ENCODE measurements around the gene NME4. TPM values are rescaled to one million over a fixed set of nuclear protein-coding genes. Genes with fewer than 3 reads are reported as not detected.

Gene NME4
- total and polyA plus RNA-seq, 2 donors (not counting 1 experiment from before 2014, with no cell fraction given): 48.7 to 61.9 TPM

DNA sequence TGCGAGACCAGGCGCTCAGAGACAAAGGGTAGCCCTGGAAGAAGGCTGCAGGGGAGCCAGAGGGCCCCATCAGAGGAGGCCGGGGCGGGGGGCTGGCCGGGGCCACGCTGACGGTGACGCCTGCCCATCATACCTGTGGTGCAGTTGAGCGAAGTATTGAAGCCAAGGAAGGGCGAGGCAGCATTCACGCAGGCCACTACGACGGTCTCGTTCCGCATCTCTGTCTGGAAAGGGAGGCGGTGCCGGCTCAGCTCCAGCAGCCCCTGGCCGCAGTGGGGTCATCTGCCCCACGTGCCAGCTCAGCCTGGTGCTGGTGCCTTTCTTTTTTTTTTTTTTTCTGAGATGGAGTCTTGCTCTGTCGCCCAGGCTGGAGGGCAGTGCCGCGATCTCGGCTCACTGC is 21.8 kb upstream of the NME4 start:
- ATAC-seq (ENCODE audit: low read depth) (no peak), DNase-seq (no peak)
- H3K27me3 Mint-ChIP-seq: no peaks in the 10 kb centered on the region
- no peak overlapping the region for H3K9ac ChIP-seq (ENCODE audit: low read length)
- H3K4me3 Mint-ChIP-seq: no peak overlapping the region
- H3K36me3 ChIP-seq (replicated peaks in 1 of 2; ENCODE audit: control extremely low read depth in 1 of 2, control insufficient read depth in 1 of 2, extremely low read depth in 1 of 2, insufficient read depth in 2 of 2, low read length in 1 of 2): peaks cover 0 to 34% of the 10 kb centered on the region in 2 experiments
- TF ChIP-seq EZH2 (IDR thresholded peaks at IDR 0.05; ENCODE audit: borderline replicate concordance, insufficient read depth, low read depth, low read length, poor library complexity, severe bottlenecking): no peak
- TF ChIP-seq, protein P1, sequence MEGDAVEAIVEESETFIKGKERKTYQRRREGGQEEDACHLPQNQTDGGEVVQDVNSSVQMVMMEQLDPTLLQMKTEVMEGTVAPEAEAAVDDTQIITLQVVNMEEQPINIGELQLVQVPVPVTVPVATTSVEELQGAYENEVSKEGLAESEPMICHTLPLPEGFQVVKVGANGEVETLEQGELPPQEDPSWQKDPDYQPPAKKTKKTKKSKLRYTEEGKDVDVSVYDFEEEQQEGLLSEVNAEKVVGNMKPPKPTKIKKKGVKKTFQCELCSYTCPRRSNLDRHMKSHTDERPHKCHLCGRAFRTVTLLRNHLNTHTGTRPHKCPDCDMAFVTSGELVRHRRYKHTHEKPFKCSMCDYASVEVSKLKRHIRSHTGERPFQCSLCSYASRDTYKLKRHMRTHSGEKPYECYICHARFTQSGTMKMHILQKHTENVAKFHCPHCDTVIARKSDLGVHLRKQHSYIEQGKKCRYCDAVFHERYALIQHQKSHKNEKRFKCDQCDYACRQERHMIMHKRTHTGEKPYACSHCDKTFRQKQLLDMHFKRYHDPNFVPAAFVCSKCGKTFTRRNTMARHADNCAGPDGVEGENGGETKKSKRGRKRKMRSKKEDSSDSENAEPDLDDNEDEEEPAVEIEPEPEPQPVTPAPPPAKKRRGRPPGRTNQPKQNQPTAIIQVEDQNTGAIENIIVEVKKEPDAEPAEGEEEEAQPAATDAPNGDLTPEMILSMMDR (IDR thresholded peaks at IDR 0.05): no peak
- no peaks in the 10 kb centered on the region for H3K9me3 Mint-ChIP-seq (ENCODE audit: insufficient read depth)
- no peaks in the 10 kb centered on the region for H3K27me3 ChIP-seq (replicated peaks in 1 of 4; ENCODE audit: control extremely low read depth in 1 of 4, control insufficient read depth in 3 of 4, insufficient read depth in 4 of 4, low read length in 3 of 4)
- H3K4me3 ChIP-seq (ENCODE audit: control extremely low read depth in 1 of 5, extremely low read depth in 1 of 5, insufficient read depth in 1 of 5, low read depth in 2 of 5, low read length in 4 of 5): no peak overlapping the region
- ChIA-PET CTCF (interaction anchor here (1.1 kb wide), 1 partner anchor 13 kb away, joined by 3 read pairs; no protein-coding TSS in a partner anchor), POLR2A (interaction anchor here (0.6 to 0.7 kb wide), 2 partner anchors 22 to 218 kb away, joined by 4 read pairs; no protein-coding TSS in a partner anchor)
- WGBS (ENCODE audit: insufficient coverage): 96% methylated on average over 16 of the region's 23 CpGs
- H3K79me2 ChIP-seq (ENCODE audit: control insufficient read depth, insufficient read depth, low read length): peaks cover 19% of the 10 kb centered on the region
- intact Hi-C loops (cut with micrococcal nuclease): no loop called here
- H3K4me1 Mint-ChIP-seq: peaks cover 13% of the 10 kb centered on the region
- no peak overlapping the region for H3K4me2 ChIP-seq (replicated peaks; ENCODE audit: low read depth, low read length, poor library complexity, severe bottlenecking)
- peaks cover 8% of the 10 kb centered on the region for H4K20me1 ChIP-seq (ENCODE audit: control insufficient read depth, insufficient read depth, low read length, poor library complexity, severe bottlenecking)
- no peak overlapping the region for H3K27ac Mint-ChIP-seq
- H2AFZ ChIP-seq (ENCODE audit: insufficient read depth, low read depth, low read length, poor library complexity, severe bottlenecking): no peak overlapping the region
- no peaks in the 10 kb centered on the region for H3K9me3 ChIP-seq (ENCODE audit: control extremely low read depth in 1 of 3, control insufficient read depth in 2 of 3, insufficient read depth in 1 of 3, low read length in 2 of 3)
- H3K27ac ChIP-seq (ENCODE audit: low read length in 2 of 2): no peak overlapping the region
- peaks cover 6 to 12% of the 10 kb centered on the region in 2 donors for H3K4me1 ChIP-seq (ENCODE audit: control insufficient read depth in 2 of 2, insufficient read depth in 2 of 2, low read length in 2 of 2)

DNA sequence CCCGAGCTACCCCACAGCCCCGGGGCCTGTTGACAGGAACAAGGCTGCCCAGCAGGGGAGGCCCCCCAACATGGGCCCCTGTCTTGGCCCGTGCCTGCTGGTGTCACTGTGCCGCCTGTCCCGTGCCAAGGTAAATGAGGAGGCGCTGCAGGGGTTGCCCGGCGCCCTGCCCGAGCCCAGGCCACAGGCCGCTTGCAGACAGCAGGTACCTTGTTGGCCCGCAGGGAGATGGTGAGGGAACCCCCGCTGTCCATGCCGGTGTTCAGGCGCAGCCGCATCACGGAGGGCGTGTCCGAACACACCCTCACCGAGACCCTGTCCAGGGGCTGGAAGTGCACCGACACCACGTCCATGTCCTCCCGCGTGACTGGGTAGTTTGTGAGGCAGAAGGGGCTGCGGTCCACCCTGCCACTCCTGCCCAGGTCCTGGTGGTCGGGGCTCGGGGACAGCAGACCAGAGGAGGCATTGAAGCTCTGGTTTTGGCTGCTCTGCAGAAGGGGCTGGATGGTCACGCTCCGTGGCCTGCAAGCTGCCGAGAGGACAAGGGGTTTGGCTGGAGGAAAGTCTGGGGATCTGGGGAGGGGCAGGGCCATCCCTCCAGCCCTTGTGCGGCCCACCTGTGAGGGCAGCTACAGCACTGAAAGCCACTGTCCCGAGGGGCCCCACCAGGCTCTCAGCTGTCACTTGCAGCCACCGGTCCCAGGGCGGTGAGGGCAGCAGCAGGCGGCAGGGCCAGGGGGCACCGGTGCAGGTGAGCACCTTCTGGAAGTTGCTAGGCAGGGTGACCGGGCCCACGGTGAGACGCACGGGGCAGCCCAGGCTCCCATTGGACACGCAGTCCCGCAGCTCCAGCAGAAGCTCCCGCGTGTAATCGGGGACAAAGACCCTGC is 20.8 kb upstream of the NME4 start:
- intact Hi-C loops (cut with micrococcal nuclease): no loop called here
- no peak for DNase-seq

More for the DNA sequence above, 20.8 kb upstream of the NME4 start:
- Histone ChIP-seq H3K27me3 (replicated peaks in 1 of 4; ENCODE audit: control extremely low read depth in 1 of 4, control insufficient read depth in 3 of 4, insufficient read depth in 4 of 4, low read length in 3 of 4) (no peaks in the 10 kb centered on the region), H3K4me3 (ENCODE audit: control extremely low read depth in 1 of 5, extremely low read depth in 1 of 5, insufficient read depth in 1 of 5, low read depth in 2 of 5, low read length in 4 of 5) (no peak overlapping the region), H3K36me3 (replicated peaks in 1 of 2; ENCODE audit: control extremely low read depth in 1 of 2, control insufficient read depth in 1 of 2, extremely low read depth in 1 of 2, insufficient read depth in 2 of 2, low read length in 1 of 2) (peaks cover 0 to 34% of the 10 kb centered on the region in 2 experiments), H3K9me3 (ENCODE audit: control extremely low read depth in 1 of 3, control insufficient read depth in 2 of 3, insufficient read depth in 1 of 3, low read length in 2 of 3) (no peaks in the 10 kb centered on the region), H3K79me2 (ENCODE audit: control insufficient read depth, insufficient read depth, low read length) (peaks cover 29% of the 10 kb centered on the region), H4K20me1 (ENCODE audit: control insufficient read depth, insufficient read depth, low read length, poor library complexity, severe bottlenecking) (peaks cover 17% of the 10 kb centered on the region), H3K9ac (ENCODE audit: low read length) (no peak overlapping the region), H3K4me1 (ENCODE audit: control insufficient read depth in 2 of 2, insufficient read depth in 2 of 2, low read length in 2 of 2) (peaks cover 5 to 15% of the 10 kb centered on the region in 2 donors), H3K27ac (ENCODE audit: low read length in 2 of 2) (no peak overlapping the region), H3K4me2 (replicated peaks; ENCODE audit: low read depth, low read length, poor library complexity, severe bottlenecking) (no peak overlapping the region), H2AFZ (ENCODE audit: insufficient read depth, low read depth, low read length, poor library complexity, severe bottlenecking) (no peak overlapping the region)
- WGBS (ENCODE audit: insufficient coverage): 97% methylated on average over 44 of the region's 44 CpGs
- POLR2A ChIA-PET: no interaction called here
- no peaks in the 10 kb centered on the region for H3K27me3 Mint-ChIP-seq
- peaks cover 5% of the 10 kb centered on the region for H3K4me1 Mint-ChIP-seq
- TF ChIP-seq, protein P1 (IDR thresholded peaks at IDR 0.05): no peak
- TF ChIP-seq EZH2 (IDR thresholded peaks at IDR 0.05; ENCODE audit: borderline replicate concordance, insufficient read depth, low read depth, low read length, poor library complexity, severe bottlenecking): no peak
- CTCF ChIA-PET: no interaction called here
- ATAC-seq (ENCODE audit: low read depth): no peak
- H3K4me3 Mint-ChIP-seq: no peak overlapping the region
- no peaks in the 10 kb centered on the region for H3K9me3 Mint-ChIP-seq (ENCODE audit: insufficient read depth)
- no peak overlapping the region for H3K27ac Mint-ChIP-seq
